Osteocyte (in vitro differentiated cells): Measurements from ENCODE around the gene CFC1B. TPM values are rescaled to one million over a fixed set of nuclear protein-coding genes. Genes with fewer than 3 reads are reported as not detected.
"Not testable (repeated sequence)": the region's sequence is repeated elsewhere in the genome, so short reads cannot be mapped to it uniquely, and the experiment has no call there.

Experiments used
- DNase-seq: peaks from one replicate; pipeline ENCODE4 v3.0.0; 2021; ENCODE audit warnings: mixed read lengths; ENCODE audit not compliant: unreplicated experiment; ENCODE audit errors: extremely low spot score
- H3K27ac Mint-ChIP-seq: one replicate; pipeline ENCODE4 v1.8.0; 2021; ENCODE audit warnings: mild to moderate bottlenecking, mixed read lengths; ENCODE audit not compliant: unreplicated experiment
- H3K27me3 Mint-ChIP-seq: one replicate; pipeline ENCODE4 v1.8.0; 2021; ENCODE audit warnings: mixed read lengths; ENCODE audit not compliant: unreplicated experiment
- H3K36me3 Mint-ChIP-seq: one replicate; pipeline ENCODE4 v1.8.0; 2021; ENCODE audit warnings: mixed read lengths; ENCODE audit not compliant: unreplicated experiment
- H3K4me1 Mint-ChIP-seq: one replicate; pipeline ENCODE4 v1.8.0; 2021; ENCODE audit warnings: mixed read lengths; ENCODE audit not compliant: unreplicated experiment
- H3K4me3 Mint-ChIP-seq: one replicate; pipeline ENCODE4 v1.8.0; 2021; ENCODE audit warnings: mild to moderate bottlenecking, moderate library complexity, mixed read lengths; ENCODE audit not compliant: unreplicated experiment
- H3K9me3 Mint-ChIP-seq: one replicate; pipeline ENCODE4 v1.8.0; 2021; ENCODE audit warnings: mixed read lengths; ENCODE audit not compliant: unreplicated experiment
- total RNA-seq: library from RNA; stranded (reverse); gene quantifications from 2 replicates; pipeline ENCODE4 v1.2.1, GENCODE V29; 2021

CFC1B gene
- total RNA-seq, 1 donor from 2014 or later: not detected

DNA sequence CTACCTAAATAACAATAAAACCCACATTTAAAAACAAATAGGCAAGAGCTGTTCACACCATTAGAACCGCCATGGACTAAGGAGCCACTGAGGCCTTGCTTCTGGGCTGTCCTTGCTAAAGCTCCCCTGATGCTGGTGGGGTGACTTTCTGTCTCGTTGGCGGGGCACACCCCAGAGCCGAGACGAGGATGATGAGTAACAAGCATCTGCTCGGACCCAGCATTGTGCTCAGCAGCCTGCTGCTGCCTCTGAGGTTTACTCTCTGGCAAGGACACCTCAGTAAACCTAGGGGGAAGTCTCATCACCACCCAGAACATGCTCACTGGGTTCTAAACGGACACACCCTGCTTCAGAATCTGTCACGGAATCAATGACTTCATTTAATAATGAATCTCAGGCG is 10.7 kb downstream of the CFC1B start:
- not testable (repeated sequence) for H3K27ac Mint-ChIP-seq, H3K36me3 Mint-ChIP-seq, H3K4me3 Mint-ChIP-seq, H3K27me3 Mint-ChIP-seq, H3K9me3 Mint-ChIP-seq, DNase-seq, H3K4me1 Mint-ChIP-seq

DNA sequence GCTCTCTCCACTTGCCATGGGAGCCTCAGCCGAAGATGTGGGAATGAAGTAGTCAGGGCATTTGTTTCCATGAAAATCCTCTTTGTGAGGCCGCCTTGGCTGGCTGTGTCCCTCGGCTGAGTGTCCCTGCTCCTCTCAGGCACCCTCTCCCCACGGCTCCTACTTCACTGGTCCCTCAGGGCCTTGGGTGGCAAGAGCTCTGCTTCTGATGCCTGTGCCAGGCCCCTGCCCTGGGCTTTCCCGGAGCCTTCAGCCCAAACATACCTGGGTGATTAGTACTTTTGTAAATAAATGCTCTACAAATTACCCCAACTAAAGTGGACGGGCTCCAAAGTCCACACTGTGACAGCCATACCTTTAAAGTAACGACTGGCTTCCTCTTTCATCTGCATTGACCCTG is 15.6 kb downstream of the CFC1B start:
- not testable (repeated sequence) for H3K4me3 Mint-ChIP-seq, H3K27ac Mint-ChIP-seq, H3K27me3 Mint-ChIP-seq, H3K4me1 Mint-ChIP-seq, H3K9me3 Mint-ChIP-seq, H3K36me3 Mint-ChIP-seq, DNase-seq

DNA sequence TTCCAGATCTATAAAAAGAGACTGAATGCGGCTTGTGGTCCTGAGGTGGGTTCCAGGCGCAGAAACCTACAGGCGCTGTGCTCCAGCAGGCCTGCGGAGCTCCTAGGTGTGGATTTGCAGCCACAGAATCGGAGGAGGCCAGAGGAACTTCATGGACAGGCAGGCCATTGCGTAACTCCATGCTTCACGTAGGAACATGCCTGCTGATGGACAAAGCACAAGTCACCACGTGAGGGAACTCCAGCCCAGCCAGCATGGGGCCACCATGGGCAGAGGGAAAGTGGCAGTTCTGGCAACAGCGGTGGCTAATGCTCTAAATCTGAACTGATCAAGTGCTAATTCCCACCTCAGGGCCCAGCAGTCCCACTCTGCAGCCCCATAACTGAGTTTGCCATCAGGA is 17.2 kb downstream of the CFC1B start:
- not testable (repeated sequence) for H3K4me1 Mint-ChIP-seq, H3K27ac Mint-ChIP-seq, H3K36me3 Mint-ChIP-seq, H3K4me3 Mint-ChIP-seq, H3K27me3 Mint-ChIP-seq, DNase-seq, H3K9me3 Mint-ChIP-seq

DNA sequence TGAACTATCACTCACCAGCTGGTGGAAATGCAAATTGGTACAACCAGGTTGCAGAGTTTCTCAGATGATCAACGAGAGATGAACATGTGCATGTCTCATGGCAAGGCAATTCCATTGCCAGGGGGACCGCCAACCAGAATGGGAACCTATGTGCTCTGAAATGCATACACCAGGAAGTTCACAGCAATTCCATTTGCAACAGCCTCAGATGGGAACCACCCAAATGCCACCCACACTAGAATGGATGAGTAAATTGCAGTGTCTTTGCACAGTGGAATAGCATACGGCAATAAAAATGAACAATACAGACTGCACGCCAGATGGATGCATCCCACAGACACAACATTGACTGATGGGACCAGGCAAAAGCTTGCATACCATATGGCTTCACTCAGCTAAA is 21.8 kb downstream of the CFC1B start:
- not testable (repeated sequence) for H3K4me1 Mint-ChIP-seq, H3K27me3 Mint-ChIP-seq, H3K4me3 Mint-ChIP-seq, H3K36me3 Mint-ChIP-seq, DNase-seq, H3K27ac Mint-ChIP-seq, H3K9me3 Mint-ChIP-seq

DNA sequence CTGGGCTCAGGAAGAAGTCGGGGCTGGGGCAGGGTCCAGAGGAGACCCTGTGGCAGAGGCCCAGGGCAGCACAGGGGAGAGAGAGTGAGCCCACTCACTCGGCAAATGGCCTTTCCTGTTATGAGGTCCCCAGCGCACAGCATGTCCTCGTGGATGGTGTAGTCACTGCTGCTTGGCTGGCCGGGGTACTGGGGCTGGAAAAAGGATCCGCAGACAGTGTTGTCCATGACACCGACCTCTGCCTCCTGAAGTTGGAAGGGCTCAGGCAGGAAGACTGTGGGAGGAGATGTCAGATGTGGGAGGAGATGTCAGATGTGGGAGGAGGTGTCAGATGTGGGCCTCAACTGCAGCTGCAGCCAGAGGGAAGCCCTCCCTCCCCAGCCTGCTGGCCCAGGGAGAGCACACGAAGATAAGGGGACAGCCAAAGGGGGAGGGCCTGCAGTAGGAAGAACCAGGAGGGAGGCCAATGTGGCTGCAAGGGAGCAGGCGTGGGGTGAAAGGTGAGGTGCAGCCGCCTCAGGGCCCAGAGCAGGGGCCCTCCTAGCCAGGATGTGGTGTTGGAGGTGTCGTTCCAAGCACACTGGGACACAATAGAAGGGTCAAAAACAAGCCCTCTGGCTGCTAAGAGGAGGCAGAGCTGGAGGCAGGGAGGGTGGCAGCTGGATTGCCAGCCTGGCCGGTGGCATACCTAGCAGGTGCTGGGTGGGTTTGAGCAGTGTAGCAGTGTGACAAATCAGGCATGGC is 22.9 kb downstream of the CFC1B start:
- H3K9me3 Mint-ChIP-seq, DNase-seq, H3K4me3 Mint-ChIP-seq, H3K27me3 Mint-ChIP-seq, H3K27ac Mint-ChIP-seq, H3K36me3 Mint-ChIP-seq, H3K4me1 Mint-ChIP-seq: not testable (repeated sequence)

DNA sequence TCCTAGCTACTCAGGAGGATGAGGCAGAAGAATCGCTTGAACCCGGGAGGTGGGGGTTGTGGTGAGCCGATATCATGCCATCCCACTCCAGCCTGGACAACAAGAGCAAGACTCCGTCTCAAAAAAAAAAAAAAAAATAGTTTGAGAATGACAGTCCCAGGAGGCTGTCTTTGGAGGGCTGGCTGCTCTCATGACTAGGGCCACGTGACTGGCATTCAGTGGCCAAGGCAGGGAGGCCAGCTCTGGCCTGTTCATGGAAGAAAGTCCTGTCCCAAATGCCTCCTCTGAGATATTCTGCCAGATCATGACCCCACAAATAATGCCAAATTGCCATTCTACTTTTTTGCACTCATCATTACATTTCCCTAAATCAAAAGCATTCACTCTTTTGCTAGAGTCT is 24.0 kb downstream of the CFC1B start:
- H3K27ac Mint-ChIP-seq, H3K27me3 Mint-ChIP-seq, DNase-seq, H3K4me3 Mint-ChIP-seq, H3K36me3 Mint-ChIP-seq, H3K4me1 Mint-ChIP-seq, H3K9me3 Mint-ChIP-seq: not testable (repeated sequence)

DNA sequence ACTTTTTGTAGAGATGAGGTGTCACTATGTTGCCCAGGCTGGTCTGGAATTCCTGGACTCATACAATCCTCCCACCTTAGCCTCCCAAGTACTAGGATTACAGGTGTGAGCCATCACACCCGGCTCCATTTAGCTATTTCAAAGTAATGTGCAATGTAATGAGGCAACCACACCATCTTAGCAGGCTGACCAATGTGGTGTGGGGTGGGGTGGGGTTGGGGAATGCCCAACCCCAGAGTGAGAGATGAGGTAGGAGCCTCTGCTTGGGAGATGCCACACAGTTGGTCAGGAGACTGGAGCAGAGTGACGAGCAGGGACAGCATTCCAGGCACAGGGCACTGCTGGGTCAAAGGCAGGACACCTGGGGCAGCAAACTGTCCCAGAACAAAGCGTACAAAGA is 27.4 kb downstream of the CFC1B start:
- not testable (repeated sequence) for H3K27me3 Mint-ChIP-seq, H3K36me3 Mint-ChIP-seq, H3K4me1 Mint-ChIP-seq, H3K4me3 Mint-ChIP-seq, H3K9me3 Mint-ChIP-seq, DNase-seq, H3K27ac Mint-ChIP-seq

DNA sequence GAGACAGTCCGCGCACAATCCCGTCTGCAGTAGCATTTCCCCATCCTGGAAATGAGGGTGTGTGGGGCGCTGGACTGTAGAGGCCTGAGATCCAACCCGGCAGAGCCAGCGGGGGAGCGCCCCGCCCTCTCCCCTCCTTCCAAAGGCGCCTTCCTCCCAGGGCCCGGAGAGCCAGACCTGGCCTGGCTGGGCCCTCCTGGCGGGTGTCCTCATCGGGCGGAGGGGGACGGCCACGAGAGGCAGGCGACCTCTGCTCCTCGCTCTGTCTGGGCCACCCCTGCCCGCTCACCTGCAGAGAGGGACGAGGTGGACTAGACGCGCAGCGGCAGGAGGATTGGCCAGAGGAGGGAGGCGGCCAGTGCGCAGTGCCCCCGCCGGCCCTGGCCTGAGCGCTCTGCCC is 28.5 kb downstream of the CFC1B start:
- not testable (repeated sequence) for H3K4me3 Mint-ChIP-seq, DNase-seq, H3K27me3 Mint-ChIP-seq, H3K4me1 Mint-ChIP-seq, H3K27ac Mint-ChIP-seq, H3K36me3 Mint-ChIP-seq, H3K9me3 Mint-ChIP-seq

DNA sequence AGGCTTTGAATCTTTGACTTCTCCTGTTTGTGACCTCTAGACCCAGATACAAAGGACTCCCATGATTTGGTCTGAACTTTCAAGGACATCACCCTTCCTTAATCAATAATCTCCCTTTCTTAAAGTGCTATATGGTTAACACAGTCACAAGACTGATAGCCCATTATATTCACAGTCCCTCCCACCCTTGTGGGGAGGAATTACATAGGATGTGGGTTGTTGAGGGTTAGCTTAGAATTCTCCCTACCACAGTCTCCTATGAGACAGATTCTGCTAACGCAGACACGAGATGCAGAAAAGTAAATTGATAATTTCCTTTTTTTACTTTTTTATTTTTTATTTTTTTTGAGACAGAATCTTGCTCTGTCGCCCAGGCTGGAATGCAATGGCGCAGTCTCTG is 33.2 kb downstream of the CFC1B start:
- not testable (repeated sequence) for H3K4me3 Mint-ChIP-seq, H3K36me3 Mint-ChIP-seq, H3K27ac Mint-ChIP-seq, H3K27me3 Mint-ChIP-seq, H3K4me1 Mint-ChIP-seq, DNase-seq, H3K9me3 Mint-ChIP-seq

DNA sequence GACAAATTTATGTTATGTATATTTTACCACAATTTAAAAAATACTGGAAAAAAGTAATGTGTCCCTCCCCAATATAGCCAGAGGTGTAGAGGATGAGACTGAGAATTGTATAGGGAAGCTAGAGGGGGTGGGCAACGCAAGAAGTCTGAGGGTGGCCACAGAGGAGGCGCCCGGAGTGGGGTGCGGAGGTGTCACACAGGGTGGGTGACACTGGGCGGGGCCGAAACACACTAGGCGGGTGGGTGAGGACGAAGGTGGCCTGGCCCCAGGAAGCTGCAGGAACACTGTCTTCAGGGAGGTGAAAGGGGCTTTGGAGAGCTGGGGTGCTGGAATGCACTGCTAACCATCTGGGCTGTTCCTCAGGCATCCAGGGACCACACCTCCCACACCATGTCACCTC is 35.4 kb downstream of the CFC1B start:
- H3K9me3 Mint-ChIP-seq: not testable (repeated sequence)

DNA sequence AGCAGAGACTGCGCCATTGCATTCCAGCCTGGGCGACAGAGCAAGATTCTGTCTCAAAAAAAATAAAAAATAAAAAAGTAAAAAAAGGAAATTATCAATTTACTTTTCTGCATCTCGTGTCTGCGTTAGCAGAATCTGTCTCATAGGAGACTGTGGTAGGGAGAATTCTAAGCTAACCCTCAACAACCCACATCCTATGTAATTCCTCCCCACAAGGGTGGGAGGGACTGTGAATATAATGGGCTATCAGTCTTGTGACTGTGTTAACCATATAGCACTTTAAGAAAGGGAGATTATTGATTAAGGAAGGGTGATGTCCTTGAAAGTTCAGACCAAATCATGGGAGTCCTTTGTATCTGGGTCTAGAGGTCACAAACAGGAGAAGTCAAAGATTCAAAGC is 45.1 kb downstream of the CFC1B start:
- H3K4me3 Mint-ChIP-seq, H3K4me1 Mint-ChIP-seq, DNase-seq, H3K9me3 Mint-ChIP-seq, H3K27ac Mint-ChIP-seq, H3K36me3 Mint-ChIP-seq, H3K27me3 Mint-ChIP-seq: not testable (repeated sequence)

More for the DNA sequence above, 35.4 kb downstream of the CFC1B start:
- not testable (repeated sequence) for H3K4me3 Mint-ChIP-seq, H3K4me1 Mint-ChIP-seq, H3K27ac Mint-ChIP-seq, DNase-seq, H3K27me3 Mint-ChIP-seq, H3K36me3 Mint-ChIP-seq

DNA sequence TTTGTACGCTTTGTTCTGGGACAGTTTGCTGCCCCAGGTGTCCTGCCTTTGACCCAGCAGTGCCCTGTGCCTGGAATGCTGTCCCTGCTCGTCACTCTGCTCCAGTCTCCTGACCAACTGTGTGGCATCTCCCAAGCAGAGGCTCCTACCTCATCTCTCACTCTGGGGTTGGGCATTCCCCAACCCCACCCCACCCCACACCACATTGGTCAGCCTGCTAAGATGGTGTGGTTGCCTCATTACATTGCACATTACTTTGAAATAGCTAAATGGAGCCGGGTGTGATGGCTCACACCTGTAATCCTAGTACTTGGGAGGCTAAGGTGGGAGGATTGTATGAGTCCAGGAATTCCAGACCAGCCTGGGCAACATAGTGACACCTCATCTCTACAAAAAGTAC is 50.9 kb downstream of the CFC1B start:
- H3K4me3 Mint-ChIP-seq, H3K4me1 Mint-ChIP-seq, H3K27me3 Mint-ChIP-seq, DNase-seq, H3K36me3 Mint-ChIP-seq, H3K9me3 Mint-ChIP-seq, H3K27ac Mint-ChIP-seq: not testable (repeated sequence)

DNA sequence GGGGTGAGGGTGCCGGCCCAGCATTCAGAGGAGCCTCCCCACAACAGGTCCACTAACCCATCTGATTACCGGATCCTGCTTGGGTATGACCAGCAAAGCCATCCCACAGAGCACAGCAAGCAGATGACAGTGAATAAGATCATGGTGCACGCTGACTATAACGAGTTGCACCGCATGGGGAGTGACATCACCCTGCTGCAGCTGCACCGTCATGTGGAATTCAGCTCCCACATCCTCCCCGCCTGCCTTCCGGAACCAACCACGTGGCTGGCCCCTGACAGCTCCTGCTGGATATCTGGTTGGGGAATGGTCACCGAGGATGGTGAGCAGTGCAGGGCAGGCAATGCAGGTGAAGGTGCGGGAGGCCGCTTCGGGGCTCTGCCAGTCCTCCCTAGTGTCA is 53.2 kb downstream of the CFC1B start:
- H3K4me3 Mint-ChIP-seq, H3K27me3 Mint-ChIP-seq, DNase-seq, H3K4me1 Mint-ChIP-seq, H3K9me3 Mint-ChIP-seq, H3K27ac Mint-ChIP-seq, H3K36me3 Mint-ChIP-seq: not testable (repeated sequence)
